AG04450 (cell line): ENCODE data around the gene SLC25A5. TPM values are rescaled to one million over a fixed set of nuclear protein-coding genes. Genes with fewer than 3 reads are reported as not detected.
"Not testable (repeated sequence)": the region's sequence is repeated elsewhere in the genome, so short reads cannot be mapped to it uniquely, and the experiment has no call there.

Experiments
- CTCF ChIA-PET: fragments of 300-600, 350-600 bp; formaldehyde crosslinking; extraction: SDS; loops from one replicate; lab custom pipeline; 2022; ENCODE audit warnings: antibody characterized with exemption, inconsistent platforms; lab: Charles Lee
- POLR2A ChIA-PET: fragments of 350-600 bp; formaldehyde crosslinking; extraction: SDS; loops from one replicate; lab custom pipeline; 2021; ENCODE audit warnings: antibody characterized with exemption, inconsistent platforms; lab: Yijun Ruan, JAX
- DNase-seq: peaks from one replicate; pipeline ENCODE4 v3.0.0-alpha.2; 2011; ENCODE audit warnings: low read depth, low spot score
- H3K27ac ChIP-seq: one replicate; pipeline ENCODE4 v1.5.1; 2012; ENCODE audit warnings: low read depth, low read length, control low read depth
- H3K27me3 ChIP-seq: one replicate; pipeline ENCODE4 v1.6.0; 2012; ENCODE audit warnings: low read length; ENCODE audit not compliant: control insufficient read depth, insufficient read depth
- H3K4me3 ChIP-seq: 2 replicates; pipeline ENCODE4 v1.5.1; 2011; ENCODE audit warnings: mild to moderate bottlenecking, low read depth, low read length, control low read depth
- H3K9me3 ChIP-seq: 2 replicates; pipeline ENCODE4 v1.5.1; 2012; ENCODE audit warnings: low read length; ENCODE audit not compliant: control insufficient read depth, insufficient read depth
- CTCF ChIP-seq: IDR thresholded peaks from 2 replicates; pipeline ENCODE4 v1.5.1; 2011; ENCODE audit warnings: low read depth, low read length, control low read depth, inconsistent platforms
- polyA plus RNA-seq: library from polyadenylated mRNA; depleted of rRNA; stranded (reverse); fragments of >200 nt; gene quantifications from 2 replicates; pipeline ENCODE4 v1.2.3, GENCODE V29; 2011

Gene SLC25A5
- polyA plus RNA-seq, 1 experiment: 227 TPM

GRCh38 chrX:119424999-119425398, 43.2 kb upstream of the SLC25A5 start:
- Histone ChIP-seq H3K9me3 (no peaks in the 10 kb centered on the region), H3K27me3 (no peaks in the 10 kb centered on the region), H3K27ac (no peak overlapping the region), H3K4me3 (no peak overlapping the region)
- no peak for DNase-seq
- ChIA-PET POLR2A (no interaction called here), CTCF (no interaction called here)
- TF ChIP-seq CTCF: no peak

GRCh38 chrX:119427024-119427794, 41.0 kb upstream of the SLC25A5 start:
- H3K9me3 ChIP-seq: no peaks in the 10 kb centered on the region
- H3K27ac ChIP-seq: no peak overlapping the region
- CTCF ChIA-PET: no interaction called here
- POLR2A ChIA-PET: no interaction called here
- no peaks in the 10 kb centered on the region for H3K27me3 ChIP-seq
- DNase-seq: no peak
- TF ChIP-seq CTCF: no peak
- H3K4me3 ChIP-seq: no peak overlapping the region

GRCh38 chrX:119427795-119428185, 40.5 kb upstream of the SLC25A5 start:
- Histone ChIP-seq H3K27me3 (no peaks in the 10 kb centered on the region), H3K4me3 (no peak overlapping the region), H3K9me3 (no peaks in the 10 kb centered on the region), H3K27ac (no peak overlapping the region)
- POLR2A ChIA-PET: no interaction called here
- no peak for DNase-seq
- TF ChIP-seq CTCF: no peak
- CTCF ChIA-PET: no interaction called here

- DNase-seq: no peak
- no peaks in the 10 kb centered on the region for H3K27me3 ChIP-seq
- POLR2A ChIA-PET: no interaction called here
- H3K9me3 ChIP-seq: no peaks in the 10 kb centered on the region; the same call in 1 of the 2 replicates
- H3K27ac ChIP-seq: no peak overlapping the region
- CTCF ChIA-PET: no interaction called here
- H3K4me3 ChIP-seq: no peak overlapping the region
- TF ChIP-seq CTCF: no peak
Measured at GRCh38 chrX:119429471-119429870, 38.8 kb upstream of the SLC25A5 start.

GRCh38 chrX:119441295-119441694, 26.9 kb upstream of the SLC25A5 start:
- H3K4me3 ChIP-seq, H3K9me3 ChIP-seq, DNase-seq, H3K27me3 ChIP-seq, CTCF ChIA-PET, H3K27ac ChIP-seq, POLR2A ChIA-PET: not testable (repeated sequence)
